Fibroblast of lung (primary cell): Measurements from ENCODE around the gene FBF1. TPM values are rescaled to one million over a fixed set of nuclear protein-coding genes. Genes with fewer than 3 reads are reported as not detected.

Source experiments
- polyA plus RNA-seq, 2 donors: library from polyadenylated mRNA; depleted of rRNA in 1 of 2; stranded (reverse) in 1 of 2; unstranded in 1 of 2; fragments of >200 nt; gene quantifications; 2 replicates each; pipeline ENCODE4 v1.2.1, GENCODE V29; 2011 to 2012; ENCODE audit warnings: missing spikeins in 1 of 2
- total RNA-seq: library from RNA; depleted of rRNA; stranded (reverse); fragments of >200 nt; gene quantifications from 2 replicates; pipeline ENCODE4 v1.2.1, GENCODE V29; 2014

FBF1 gene
- total and polyA plus RNA-seq, 2 donors (not counting 1 experiment from before 2014, with no cell fraction given) = 1.6 to 11.2 TPM

Other genes with a start within 250 kb of the FBF1 start
- gene ITGB4, start 219.6 kb downstream of the FBF1 start, total RNA-seq = 0.17 and 0.26 TPM in 2 replicates
- 0.17 and 0.58 TPM in 2 replicates for gene ITGB4, start 219.6 kb downstream of the FBF1 start, polyA plus RNA-seq
- gene GALK1, start 175.8 kb downstream of the FBF1 start, total RNA-seq = 36.7 and 62.8 TPM in 2 replicates
- 8.6 and 10.2 TPM in 2 replicates for gene GALK1, start 175.8 kb downstream of the FBF1 start, polyA plus RNA-seq
- gene UNK, start 156.2 kb downstream of the FBF1 start, total RNA-seq = 11.3 and 15.0 TPM in 2 replicates
- gene UNK, start 156.2 kb downstream of the FBF1 start, polyA plus RNA-seq = 15.2 and 18.0 TPM in 2 replicates
- gene UNC13D, start 96.6 kb downstream of the FBF1 start, total RNA-seq = 1.5 TPM in 2 replicates
- 0.12 and 0.22 TPM in 2 replicates for gene UNC13D, start 96.6 kb downstream of the FBF1 start, polyA plus RNA-seq
- 20.5 and 39.5 TPM in 2 replicates for gene WBP2, start 85.7 kb downstream of the FBF1 start, total RNA-seq
- 53.4 and 56.1 TPM in 2 replicates for gene WBP2, start 85.7 kb downstream of the FBF1 start, polyA plus RNA-seq
- gene TRIM47, start 62.5 kb downstream of the FBF1 start, total RNA-seq = 16.0 and 18.2 TPM in 2 replicates
- 2.2 and 4.8 TPM in 2 replicates for gene TRIM47, start 62.5 kb downstream of the FBF1 start, polyA plus RNA-seq
- gene TRIM65, start 44.1 kb downstream of the FBF1 start, total RNA-seq = 15.9 and 17.2 TPM in 2 replicates
- gene TRIM65, start 44.1 kb downstream of the FBF1 start, polyA plus RNA-seq = 4.3 TPM in 2 replicates
- 30.8 and 36.0 TPM in 2 replicates for gene MRPL38, start 36.2 kb downstream of the FBF1 start, total RNA-seq
- gene MRPL38, start 36.2 kb downstream of the FBF1 start, polyA plus RNA-seq = 19.3 and 29.7 TPM in 2 replicates
- gene ACOX1, start 38.1 kb upstream of the FBF1 start, total RNA-seq = 44.4 and 70.5 TPM in 2 replicates
- 30.0 and 31.3 TPM in 2 replicates for gene ACOX1, start 38.1 kb upstream of the FBF1 start, polyA plus RNA-seq
- gene TEN1, start 38.2 kb upstream of the FBF1 start, total RNA-seq = 9.4 and 12.6 TPM in 2 replicates
- gene TEN1, start 38.2 kb upstream of the FBF1 start, polyA plus RNA-seq = 10.3 and 11.4 TPM in 2 replicates
- gene CDK3, start 59.8 kb upstream of the FBF1 start, total RNA-seq = 1.3 TPM in 2 replicates
- gene CDK3, start 59.8 kb upstream of the FBF1 start, polyA plus RNA-seq = 1.7 and 2.3 TPM in 2 replicates
- gene EVPL, start 86.3 kb upstream of the FBF1 start, total RNA-seq = not detected in 2 replicates
- gene EVPL, start 86.3 kb upstream of the FBF1 start, polyA plus RNA-seq = not detected in 2 replicates
- gene SRP68, start 131.5 kb upstream of the FBF1 start, total RNA-seq = 23.6 and 34.0 TPM in 2 replicates
- gene SRP68, start 131.5 kb upstream of the FBF1 start, polyA plus RNA-seq = 68.6 and 81.5 TPM in 2 replicates
- gene GALR2, start 133.7 kb upstream of the FBF1 start, total RNA-seq = not detected in 2 replicates
- gene GALR2, start 133.7 kb upstream of the FBF1 start, polyA plus RNA-seq = not detected in 2 replicates
- not detected in 2 replicates for gene ZACN, start 138.1 kb upstream of the FBF1 start, total RNA-seq
- not detected in 2 replicates for gene ZACN, start 138.1 kb upstream of the FBF1 start, polyA plus RNA-seq
- gene EXOC7, start 162.7 kb upstream of the FBF1 start, total RNA-seq = 76.8 and 88.8 TPM in 2 replicates
- 66.8 and 85.4 TPM in 2 replicates for gene EXOC7, start 162.7 kb upstream of the FBF1 start, polyA plus RNA-seq
- gene FOXJ1, start 200.2 kb upstream of the FBF1 start, total RNA-seq = not detected in 2 replicates
- not detected in 2 replicates for gene FOXJ1, start 200.2 kb upstream of the FBF1 start, polyA plus RNA-seq